ENCODE data around the gene TRPC1.

DNA sequence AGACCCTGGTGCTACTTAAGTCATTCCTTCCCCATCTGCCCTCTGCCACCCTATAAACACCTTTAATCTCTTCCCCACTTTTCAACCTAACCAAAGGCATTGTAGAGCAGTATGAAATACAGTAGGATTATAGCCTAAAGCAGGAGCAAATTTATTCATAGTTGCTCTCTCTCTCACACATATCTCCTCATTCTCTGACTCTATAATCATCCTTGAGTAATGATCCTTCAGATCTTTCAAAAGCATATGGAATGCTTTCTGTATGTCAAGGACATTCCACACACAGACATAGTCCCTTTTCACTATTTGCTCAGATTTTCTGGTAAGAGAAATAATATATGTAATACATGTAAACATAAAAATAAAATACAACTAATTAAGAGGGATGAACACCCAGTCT is 54.1 kb downstream of the TRPC1 start:
- TF ChIP-seq, protein P1, sequence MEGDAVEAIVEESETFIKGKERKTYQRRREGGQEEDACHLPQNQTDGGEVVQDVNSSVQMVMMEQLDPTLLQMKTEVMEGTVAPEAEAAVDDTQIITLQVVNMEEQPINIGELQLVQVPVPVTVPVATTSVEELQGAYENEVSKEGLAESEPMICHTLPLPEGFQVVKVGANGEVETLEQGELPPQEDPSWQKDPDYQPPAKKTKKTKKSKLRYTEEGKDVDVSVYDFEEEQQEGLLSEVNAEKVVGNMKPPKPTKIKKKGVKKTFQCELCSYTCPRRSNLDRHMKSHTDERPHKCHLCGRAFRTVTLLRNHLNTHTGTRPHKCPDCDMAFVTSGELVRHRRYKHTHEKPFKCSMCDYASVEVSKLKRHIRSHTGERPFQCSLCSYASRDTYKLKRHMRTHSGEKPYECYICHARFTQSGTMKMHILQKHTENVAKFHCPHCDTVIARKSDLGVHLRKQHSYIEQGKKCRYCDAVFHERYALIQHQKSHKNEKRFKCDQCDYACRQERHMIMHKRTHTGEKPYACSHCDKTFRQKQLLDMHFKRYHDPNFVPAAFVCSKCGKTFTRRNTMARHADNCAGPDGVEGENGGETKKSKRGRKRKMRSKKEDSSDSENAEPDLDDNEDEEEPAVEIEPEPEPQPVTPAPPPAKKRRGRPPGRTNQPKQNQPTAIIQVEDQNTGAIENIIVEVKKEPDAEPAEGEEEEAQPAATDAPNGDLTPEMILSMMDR (optimal IDR thresholded peaks at IDR 0.05 in 1 of 3, IDR thresholded peaks at IDR 0.05 in 1 of 3, conservative IDR thresholded peaks at IDR 0.05 in 1 of 3; ENCODE audit: extremely low read depth in 1 of 3, insufficient read depth in 2 of 3, low read length in 3 of 3): no peak
- TF ChIP-seq EZH2 (IDR thresholded peaks at IDR 0.05; ENCODE audit: low read length): no peak

Data from keratinocyte (primary cell).